ENCODE measurements around the gene BCR.

Gene BCR

GRCh38 chr22:23147617-23148387 is 32.5 kb upstream of the BCR start:
- H3K27me3 ChIP-seq (ENCODE audit: control insufficient read depth, low read length), result no peaks in the 10 kb centered on the region
- no peaks in the 10 kb centered on the region for H3K79me2 ChIP-seq (ENCODE audit: control insufficient read depth, low read length)
- TF ChIP-seq EZH2phosphoT487 (IDR thresholded peaks at IDR 0.05; ENCODE audit: borderline replicate concordance, low read length), result no peak
- no peak overlapping the region for H3K4me2 ChIP-seq (ENCODE audit: low read length)
- no peaks in the 10 kb centered on the region for H3K9me2 ChIP-seq (replicated peaks; ENCODE audit: control insufficient read depth, low read length)
- peaks cover 36% of the 10 kb centered on the region for H3K4me1 ChIP-seq (ENCODE audit: control insufficient read depth, low read length)
- no peaks in the 10 kb centered on the region for H3K9me3 ChIP-seq (ENCODE audit: control insufficient read depth, insufficient read depth, low read length)
- H3K36me3 ChIP-seq (ENCODE audit: control insufficient read depth, low read length), result no peaks in the 10 kb centered on the region
- H3F3A ChIP-seq (ENCODE audit: control insufficient read depth, insufficient read depth), result no peaks in the 10 kb centered on the region
- no peak overlapping the region for H3K4me3 ChIP-seq (ENCODE audit: low read length)
- no peak overlapping the region for H3K27ac ChIP-seq (ENCODE audit: low read depth, low read length)
- H4K20me1 ChIP-seq (ENCODE audit: control insufficient read depth, insufficient read depth, low read depth, low read length), result no peaks in the 10 kb centered on the region

- Histone ChIP-seq H3K4me1 (ENCODE audit: control insufficient read depth, low read length) (peaks cover 35% of the 10 kb centered on the region), H3K27ac (ENCODE audit: low read depth, low read length) (no peak overlapping the region), H3K4me2 (ENCODE audit: low read length) (no peak overlapping the region), H3K36me3 (ENCODE audit: control insufficient read depth, low read length) (no peaks in the 10 kb centered on the region), H3K27me3 (ENCODE audit: control insufficient read depth, low read length) (no peaks in the 10 kb centered on the region), H4K20me1 (ENCODE audit: control insufficient read depth, insufficient read depth, low read depth, low read length) (no peaks in the 10 kb centered on the region), H3K4me3 (ENCODE audit: low read length) (no peak overlapping the region), H3K9me3 (ENCODE audit: control insufficient read depth, insufficient read depth, low read length) (no peaks in the 10 kb centered on the region), H3K9me2 (replicated peaks; ENCODE audit: control insufficient read depth, low read length) (no peaks in the 10 kb centered on the region), H3K79me2 (ENCODE audit: control insufficient read depth, low read length) (no peaks in the 10 kb centered on the region), H3F3A (ENCODE audit: control insufficient read depth, insufficient read depth) (no peaks in the 10 kb centered on the region)
- no peak for TF ChIP-seq EZH2phosphoT487 (IDR thresholded peaks at IDR 0.05; ENCODE audit: borderline replicate concordance, low read length)
- no peak for TF ChIP-seq CTCF (IDR thresholded peaks at IDR 0.05; ENCODE audit: low read depth, low read length, poor library complexity, severe bottlenecking)
These were observed 30.5 kb upstream of the BCR start for GRCh38 chr22:23149743-23150238.

- no peak overlapping the region for H3K27ac ChIP-seq (ENCODE audit: low read depth, low read length)
- no peaks in the 10 kb centered on the region for H4K20me1 ChIP-seq (ENCODE audit: control insufficient read depth, insufficient read depth, low read depth, low read length)
- no peak overlapping the region for H3K4me2 ChIP-seq (ENCODE audit: low read length)
These were observed 29.5 kb upstream of the BCR start for GRCh38 chr22:23150762-23151161.

More at GRCh38 chr22:23150762-23151161, 29.5 kb upstream of the BCR start:
- Histone ChIP-seq H3K4me3 (ENCODE audit: low read length) (no peak overlapping the region), H3K9me3 (ENCODE audit: control insufficient read depth, insufficient read depth, low read length) (no peaks in the 10 kb centered on the region), H3K36me3 (ENCODE audit: control insufficient read depth, low read length) (no peaks in the 10 kb centered on the region), H3F3A (ENCODE audit: control insufficient read depth, insufficient read depth) (no peaks in the 10 kb centered on the region), H3K79me2 (ENCODE audit: control insufficient read depth, low read length) (no peaks in the 10 kb centered on the region), H3K27me3 (ENCODE audit: control insufficient read depth, low read length) (no peaks in the 10 kb centered on the region), H3K9me2 (replicated peaks; ENCODE audit: control insufficient read depth, low read length) (no peaks in the 10 kb centered on the region), H3K4me1 (ENCODE audit: control insufficient read depth, low read length) (peaks cover 26% of the 10 kb centered on the region)
- TF ChIP-seq EZH2phosphoT487 (IDR thresholded peaks at IDR 0.05; ENCODE audit: borderline replicate concordance, low read length), result no peak
- no peak for TF ChIP-seq CTCF (IDR thresholded peaks at IDR 0.05; ENCODE audit: low read depth, low read length, poor library complexity, severe bottlenecking)

All from DOHH2 (cell line).